SHP77 treated with DMSO at 0.1 percent for 48 hours (cell line): ENCODE results near the gene PRKAB2.
"Not testable (repeated sequence)": the region's sequence is repeated elsewhere in the genome, so short reads cannot be mapped to it uniquely, and the experiment has no call there.

Experiments used
- DNase-seq: peaks from one replicate; lab custom pipeline; 2025; lab: John Stamatoyannopoulos, UW

The PRKAB2 gene, protein sequence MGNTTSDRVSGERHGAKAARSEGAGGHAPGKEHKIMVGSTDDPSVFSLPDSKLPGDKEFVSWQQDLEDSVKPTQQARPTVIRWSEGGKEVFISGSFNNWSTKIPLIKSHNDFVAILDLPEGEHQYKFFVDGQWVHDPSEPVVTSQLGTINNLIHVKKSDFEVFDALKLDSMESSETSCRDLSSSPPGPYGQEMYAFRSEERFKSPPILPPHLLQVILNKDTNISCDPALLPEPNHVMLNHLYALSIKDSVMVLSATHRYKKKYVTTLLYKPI

DNA sequence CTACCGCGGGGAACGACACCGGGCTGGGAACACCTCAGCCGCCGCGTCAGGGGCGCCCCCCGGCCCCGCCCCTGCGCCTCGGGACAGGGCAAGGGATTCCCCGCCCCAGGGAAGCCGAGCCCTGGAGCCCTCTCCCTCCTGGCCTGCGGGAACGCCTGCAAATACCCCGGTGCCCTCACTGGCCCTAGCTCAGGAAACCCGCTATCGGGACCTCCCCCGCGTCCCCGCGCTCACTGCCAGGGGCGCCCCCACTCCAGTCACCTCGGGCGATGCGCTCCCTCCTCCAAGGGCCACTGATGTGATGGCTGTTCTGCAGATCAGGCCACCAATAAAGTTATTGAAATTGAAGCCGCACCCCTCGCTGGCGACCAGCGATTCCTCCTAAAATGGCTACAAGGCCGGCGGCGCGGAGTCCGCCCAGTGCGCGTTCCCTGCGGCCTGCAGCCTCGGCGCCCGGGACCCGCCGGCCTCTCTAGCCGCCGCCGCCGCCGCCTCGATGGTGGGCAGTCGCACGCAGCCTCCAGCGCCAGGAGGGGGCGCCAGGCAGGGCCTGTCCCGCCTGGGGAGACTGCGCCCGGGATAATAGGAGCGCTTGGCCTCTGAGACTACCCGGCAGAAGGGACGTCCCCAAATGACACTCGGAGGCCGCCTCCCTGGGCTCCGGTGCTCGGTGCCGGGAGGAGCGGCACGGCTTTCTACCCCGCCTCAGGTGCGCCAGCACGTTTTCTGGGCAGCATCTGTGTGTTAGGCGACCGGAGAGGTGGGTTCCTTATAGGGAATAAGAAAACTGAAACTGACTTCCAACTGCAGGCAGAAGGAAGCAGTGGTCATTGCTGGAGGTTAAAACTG, at the start of gene PRKAB2:
TSS of gene PRKAB2 (minus strand) at position 303 of the 849 bp plus-strand sequence. CDS start 326 bp downstream, outside the sequence.
- DNase-seq, result peak; percentile 98

DNA sequence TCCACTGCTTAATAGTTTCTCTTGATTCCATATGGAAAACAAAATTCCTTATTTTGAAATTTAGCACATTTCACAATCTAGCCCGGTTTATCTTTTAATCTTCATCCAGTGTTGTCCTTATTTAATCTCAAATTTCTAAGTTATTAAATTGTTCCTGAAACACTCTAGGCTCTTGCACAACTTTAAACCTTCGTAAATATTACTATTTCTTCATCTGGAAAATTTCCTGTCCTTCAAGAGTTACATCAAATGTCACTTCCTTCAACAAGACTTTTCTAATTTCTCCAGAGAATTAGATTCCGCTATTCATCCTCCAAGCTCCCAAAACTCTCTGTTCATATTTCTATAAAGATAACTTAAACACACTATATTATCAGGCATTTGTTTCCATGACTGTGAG, 46.3 kb upstream of the PRKAB2 start:
- DNase-seq, result no peak

DNA sequence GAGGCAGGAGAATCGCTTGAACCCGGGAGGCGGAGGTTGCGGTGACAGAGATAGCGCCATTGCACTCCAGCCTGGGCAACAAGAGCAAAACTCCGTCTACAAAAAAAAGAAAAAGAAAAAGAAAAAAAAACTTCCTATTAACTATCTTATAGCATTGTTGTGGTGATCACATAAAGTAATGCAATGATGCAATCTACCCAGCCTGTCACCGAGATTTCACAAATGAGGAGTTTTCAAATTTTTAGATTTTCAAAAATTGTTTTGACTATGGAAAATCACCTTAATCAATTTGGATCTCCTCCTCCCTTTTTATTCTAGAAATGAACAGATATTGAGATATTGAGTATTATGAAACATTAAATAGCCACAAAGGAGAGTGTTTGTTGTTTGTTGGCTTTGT, 44.9 kb upstream of the PRKAB2 start:
- DNase-seq, result no peak

DNA sequence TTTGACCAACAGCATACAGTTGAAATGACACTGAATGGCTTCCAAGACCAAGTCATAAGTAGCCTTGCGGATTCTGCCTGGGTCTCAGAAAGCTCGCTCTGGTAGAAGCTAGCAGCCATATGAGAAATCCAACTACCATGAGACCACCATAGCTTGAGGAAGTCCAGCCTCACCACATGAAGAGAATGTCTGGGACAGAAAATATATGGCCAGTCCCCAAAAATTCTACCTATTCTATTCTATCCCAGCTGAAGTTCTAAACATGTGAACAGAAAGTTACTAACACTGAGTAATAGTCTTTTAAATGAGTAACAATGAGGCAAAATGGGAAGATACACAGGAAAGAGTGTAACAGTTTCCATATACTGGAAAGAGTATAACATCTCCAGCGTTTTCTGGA, 43.9 kb upstream of the PRKAB2 start:
- no peak for DNase-seq

DNA sequence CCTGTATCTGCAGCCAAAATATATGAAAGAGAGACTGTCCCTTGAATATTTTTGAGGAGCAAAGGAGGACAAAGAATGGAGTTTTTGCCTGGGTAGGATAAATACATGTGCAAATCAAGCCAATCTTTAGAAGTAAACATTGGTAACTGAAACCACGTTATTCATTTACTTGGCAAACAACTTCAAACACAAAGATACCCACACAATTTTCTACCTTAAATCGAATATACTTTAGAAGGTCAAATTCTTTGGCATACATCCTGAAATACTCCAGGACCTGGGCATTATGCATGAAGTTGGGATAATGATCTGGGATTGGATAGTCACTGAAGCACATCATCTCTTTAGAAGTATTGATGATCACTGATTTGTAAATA, 43.3 kb upstream of the PRKAB2 start:
- DNase-seq, result no peak

DNA sequence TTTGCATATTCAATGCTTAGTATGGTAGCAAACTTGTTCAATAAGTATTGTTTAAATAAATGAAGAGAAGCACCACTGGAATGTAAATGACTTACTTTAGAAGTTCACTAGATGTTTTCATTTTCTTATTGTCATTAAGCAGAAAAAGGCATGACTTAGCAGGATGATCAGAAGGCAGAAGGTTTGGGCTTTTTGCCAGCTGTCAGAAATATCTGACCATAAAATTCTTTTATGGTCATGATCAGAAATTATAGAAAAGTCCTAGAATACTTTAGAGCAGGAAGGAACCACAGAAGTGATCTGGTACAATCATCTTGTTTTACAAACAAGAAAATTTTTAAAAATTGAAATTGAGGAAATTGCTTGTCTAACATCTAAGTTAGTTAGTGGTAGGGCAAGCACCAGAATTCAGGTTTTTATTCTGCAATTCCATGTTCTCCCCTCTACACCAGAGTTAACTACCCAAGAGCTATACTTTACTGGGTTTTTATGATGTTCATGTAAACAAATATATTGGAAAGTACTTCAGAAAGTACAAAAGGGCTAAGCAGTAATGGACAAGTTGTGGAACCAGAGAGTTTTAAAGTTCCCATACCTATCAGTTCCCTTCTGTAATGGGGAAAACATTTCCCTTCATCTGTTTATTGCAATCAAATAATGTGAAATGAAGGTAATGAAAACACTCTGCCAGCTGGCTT, 42.7 kb upstream of the PRKAB2 start:
- no peak for DNase-seq

DNA sequence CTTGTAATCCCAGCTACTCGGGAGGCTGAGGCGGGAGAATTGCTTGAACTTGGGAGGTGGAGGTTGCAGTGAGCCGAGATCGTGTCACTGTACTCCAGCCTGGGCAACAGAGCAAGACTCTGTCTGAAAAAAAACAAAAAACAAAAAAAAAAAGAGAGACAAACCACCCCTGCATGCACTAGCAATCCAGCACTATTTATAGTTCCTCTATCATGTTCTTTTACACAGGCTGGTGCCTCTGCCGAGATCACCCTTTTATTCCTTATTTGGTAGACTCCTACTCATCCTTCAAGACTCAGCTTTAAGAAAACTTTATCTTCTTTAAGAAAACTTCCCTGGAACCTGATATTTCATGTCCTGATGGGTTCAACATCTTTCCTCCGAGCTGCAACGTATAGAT, 42.1 kb upstream of the PRKAB2 start:
- DNase-seq, result no peak

DNA sequence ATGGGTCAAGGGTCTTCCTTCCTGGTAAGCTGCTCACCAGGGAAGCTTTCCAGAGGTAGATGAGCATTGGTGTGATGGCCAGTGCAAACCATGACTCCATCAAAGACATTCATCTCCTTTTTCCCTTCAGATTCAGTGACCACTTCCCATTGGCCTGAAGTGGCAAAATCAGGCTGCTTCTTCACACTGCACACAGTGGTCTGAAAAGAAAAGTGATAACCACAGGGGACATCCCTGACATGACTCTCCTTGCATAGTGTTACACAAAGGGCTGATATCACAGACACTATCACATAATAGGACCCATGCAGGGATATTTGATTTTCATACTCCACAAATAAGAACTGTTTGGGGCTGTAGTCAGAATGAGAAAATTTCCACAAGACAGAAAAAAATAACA, 41.0 kb upstream of the PRKAB2 start:
- DNase-seq, result no peak

DNA sequence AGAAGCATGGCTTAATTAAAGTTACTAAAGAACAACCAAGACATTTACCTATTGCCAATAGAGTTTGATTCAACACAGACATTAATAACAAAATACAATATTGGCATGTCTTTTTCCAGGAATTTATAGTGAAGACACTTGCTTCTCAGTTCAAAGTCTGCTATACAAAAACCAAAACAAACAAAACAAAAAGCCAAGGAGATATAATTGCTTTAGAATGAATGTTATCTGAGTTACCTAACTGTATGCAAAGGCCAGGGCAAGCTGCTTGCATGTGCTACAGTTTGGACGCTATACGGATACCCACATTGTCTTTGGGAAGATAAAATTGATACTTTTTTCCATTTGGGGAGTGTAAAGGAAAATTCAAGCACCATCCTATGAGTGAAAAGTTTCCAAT, 39.3 kb upstream of the PRKAB2 start:
- DNase-seq, result no peak

DNA sequence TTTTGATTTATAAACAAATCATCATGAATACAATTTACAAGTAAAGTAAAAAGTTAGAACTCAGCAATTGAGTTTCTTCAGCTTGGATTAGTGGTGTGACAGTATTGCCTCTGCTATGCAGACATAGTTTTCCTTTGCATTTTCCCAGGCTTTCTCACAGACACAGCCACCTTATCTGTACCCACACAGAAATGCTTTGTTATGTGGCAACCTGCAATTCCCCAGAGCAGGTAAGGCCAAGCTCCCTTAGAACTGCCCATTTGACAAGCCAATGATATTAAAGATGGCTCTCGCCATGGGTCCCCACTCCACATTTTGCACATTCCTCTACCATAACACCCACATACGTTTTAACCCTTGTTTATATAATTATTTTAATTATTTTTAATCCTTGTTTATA, 38.7 kb upstream of the PRKAB2 start:
- no peak for DNase-seq

DNA sequence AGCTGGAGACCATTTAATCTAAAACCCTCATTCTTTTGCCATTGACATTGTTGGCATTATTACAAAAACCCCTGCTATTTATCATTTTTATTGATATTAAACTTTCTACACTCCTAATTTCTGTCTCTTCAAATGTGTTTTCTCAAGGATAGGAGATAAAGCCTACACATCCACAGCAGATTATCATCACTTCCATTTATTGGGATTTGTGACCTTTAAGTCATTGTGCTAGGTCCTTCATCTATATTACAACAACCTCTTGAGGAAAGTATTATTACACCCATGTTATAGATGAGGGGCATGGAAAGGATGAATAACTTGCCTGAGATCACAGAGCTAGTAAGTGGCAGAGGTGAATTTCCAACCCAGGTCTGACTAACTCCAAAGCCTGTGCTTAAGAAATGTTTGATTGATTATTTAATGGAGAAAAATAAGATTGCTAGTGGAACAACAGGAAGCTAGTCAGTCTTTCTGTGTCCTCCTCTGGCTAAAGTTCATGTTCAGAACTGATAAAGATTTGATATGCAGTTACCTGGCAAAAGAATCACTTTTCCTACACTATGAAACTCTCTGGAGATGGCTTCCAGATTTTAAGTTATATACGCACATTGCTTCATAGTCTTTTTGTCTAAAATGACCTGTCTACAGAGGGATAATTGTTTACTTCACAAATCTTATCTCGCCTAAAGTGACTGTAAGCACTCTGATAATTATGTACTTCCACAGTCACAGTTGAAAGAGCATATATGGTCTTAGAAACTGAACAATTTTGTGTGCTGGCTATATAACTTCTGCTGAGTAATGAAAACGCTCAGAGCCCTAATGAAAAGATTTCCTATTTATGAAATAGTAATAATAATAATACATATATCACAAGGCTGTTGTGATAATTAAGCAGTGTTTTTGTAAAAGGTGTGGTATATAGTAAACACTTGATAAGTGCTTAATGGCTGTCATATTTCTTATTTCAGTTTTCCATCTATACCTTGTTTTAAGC, 37.9 kb upstream of the PRKAB2 start:
- DNase-seq, result no peak

DNA sequence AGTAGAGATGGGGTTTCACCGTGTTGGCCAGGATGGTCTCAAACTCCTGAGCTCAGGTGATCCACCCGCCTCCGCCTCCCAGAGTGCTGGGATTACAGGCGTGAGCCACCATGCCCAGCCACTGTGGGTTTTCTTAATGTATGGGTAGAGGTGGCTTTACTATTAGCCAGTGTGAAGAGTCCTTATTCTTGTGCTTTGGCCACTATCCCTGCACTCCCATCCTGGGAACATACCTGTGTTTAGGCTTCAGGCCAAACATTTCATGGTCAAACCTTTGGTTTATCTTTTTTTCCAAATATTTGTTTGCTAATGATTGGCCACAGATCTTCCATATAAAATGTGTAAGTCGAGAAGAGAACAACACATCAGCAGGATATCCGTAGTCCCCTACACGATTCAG, 36.3 kb upstream of the PRKAB2 start:
- no peak for DNase-seq

DNA sequence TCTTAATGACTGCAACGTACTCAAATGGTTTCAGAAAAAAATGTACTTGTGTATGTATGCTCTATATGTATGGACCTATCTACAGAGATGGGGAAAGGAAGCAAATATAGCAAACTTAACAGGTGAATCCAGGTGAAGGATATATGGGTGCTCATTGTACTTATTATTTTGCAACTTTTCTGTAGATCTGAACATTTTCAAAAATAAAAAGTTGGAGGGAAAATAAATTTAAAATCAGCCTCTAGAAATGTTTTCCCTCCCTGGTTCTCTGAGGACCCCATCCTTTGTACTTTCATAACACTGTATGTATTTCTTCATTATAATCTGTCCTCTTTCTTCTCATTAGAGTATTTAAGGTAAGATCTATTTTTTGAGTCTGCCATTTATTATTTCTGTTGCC, 34.9 kb upstream of the PRKAB2 start:
- no peak for DNase-seq

DNA sequence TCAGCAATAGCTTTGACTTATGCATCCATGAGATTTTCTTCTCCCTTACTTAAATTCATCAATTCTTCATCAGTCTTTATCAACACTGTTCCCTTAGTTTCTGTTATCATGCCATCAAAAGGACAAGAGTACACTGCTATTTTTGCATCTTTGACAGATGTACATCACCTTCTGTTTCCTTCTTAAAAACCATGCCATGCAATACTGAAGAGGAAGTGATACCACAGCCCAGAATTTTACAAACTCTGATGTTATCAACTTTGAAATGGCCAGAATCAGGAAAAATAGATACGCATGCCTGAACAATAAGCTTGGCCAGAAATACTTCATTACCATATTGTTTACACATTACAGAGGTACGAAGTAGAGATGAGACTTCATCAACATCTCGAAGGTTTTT, 31.8 kb upstream of the PRKAB2 start:
- DNase-seq, result no peak

DNA sequence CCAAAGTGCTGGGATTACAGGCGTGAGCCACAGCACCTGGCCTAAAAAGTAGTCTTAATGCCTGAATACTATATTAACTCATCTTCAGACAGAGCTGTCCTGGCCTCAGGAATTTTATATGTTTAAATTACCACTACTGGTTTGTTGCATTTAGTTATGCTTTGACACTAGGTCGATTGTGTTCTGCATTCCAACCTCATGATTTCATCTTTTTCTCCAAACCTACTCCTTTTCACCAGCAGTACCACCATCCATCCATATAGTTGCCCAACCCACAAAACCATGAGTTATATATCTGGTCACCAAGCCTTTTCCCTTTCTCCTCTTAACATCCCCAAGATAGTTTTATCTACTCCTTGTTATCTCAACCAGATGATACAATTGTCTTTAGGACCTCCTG, 30.3 kb upstream of the PRKAB2 start:
- DNase-seq, result no peak

DNA sequence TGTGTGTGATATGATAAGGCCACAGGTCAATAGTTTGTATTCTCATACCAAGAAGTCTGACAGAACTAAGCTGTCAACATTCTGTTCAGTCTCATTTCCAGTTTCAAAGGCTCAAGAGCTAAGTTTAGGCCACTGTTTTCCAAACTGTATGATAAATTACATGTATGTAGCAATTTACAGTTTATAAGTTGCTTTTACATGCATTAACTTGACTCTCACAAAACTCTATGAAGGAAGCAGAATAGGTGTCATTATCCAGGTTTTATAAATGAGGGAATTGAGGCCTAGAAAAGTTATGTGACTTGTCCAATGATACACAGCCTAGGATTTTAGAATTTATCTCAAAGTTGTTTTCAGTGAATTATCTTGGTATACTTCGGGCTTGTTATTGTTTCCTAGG, 29.5 kb upstream of the PRKAB2 start:
- no peak for DNase-seq

DNA sequence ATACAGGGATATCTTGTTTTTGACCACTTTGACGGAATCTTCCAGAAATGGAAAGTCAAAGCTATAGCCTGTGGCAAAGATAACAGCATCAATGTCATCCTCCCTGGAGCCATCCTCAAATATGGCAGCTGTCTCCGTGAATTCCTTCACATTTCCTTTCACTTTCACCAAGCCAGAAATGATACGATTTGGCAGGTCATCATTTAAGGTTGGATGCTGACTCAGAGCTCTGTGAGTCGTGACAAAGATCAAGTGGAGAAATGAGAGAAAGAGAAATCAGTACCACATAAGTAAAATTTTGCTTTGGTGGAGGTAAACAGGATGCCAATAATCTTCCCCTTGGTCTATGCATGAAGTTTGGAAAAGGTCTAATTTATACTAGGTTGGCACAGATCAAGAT, 29.0 kb upstream of the PRKAB2 start:
- no peak for DNase-seq

DNA sequence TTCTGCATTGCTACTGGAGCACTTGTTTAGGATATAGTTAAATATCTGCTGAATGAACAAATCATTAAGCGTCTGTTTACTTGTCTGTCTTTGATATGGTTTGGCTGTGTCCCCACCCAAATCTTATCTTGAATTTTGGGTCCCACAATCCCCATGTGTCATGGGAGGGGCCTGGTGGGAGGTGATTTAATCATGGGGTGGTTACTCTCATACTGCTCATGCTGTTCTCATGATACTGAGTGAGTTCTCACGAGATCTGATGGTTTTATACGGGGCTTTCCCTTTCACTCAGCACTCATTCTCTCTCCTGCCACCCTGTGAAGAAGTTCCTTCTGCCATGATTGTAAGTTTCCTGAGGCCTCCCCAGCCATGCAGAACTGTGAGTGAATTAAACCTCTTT, 25.1 kb upstream of the PRKAB2 start:
- not testable (repeated sequence) for DNase-seq

DNA sequence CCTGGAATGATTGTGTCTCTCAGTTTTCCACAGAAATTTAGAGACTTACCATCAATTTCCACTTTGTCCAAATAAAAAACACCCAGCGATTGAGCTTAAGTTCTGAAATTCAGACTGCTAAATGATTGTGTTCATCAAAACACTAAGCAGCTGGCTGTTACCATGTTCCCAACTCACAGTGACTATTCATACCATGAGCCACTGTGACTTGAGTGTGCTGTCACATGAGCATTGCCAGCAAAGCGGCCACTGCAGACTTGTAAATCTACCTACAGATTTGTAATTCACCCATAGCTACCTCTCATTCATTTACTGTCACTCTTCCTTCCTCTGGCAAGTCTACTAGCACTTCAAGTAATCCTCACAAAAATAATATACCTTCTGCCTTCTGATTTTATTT, 17.2 kb upstream of the PRKAB2 start:
- no peak for DNase-seq

DNA sequence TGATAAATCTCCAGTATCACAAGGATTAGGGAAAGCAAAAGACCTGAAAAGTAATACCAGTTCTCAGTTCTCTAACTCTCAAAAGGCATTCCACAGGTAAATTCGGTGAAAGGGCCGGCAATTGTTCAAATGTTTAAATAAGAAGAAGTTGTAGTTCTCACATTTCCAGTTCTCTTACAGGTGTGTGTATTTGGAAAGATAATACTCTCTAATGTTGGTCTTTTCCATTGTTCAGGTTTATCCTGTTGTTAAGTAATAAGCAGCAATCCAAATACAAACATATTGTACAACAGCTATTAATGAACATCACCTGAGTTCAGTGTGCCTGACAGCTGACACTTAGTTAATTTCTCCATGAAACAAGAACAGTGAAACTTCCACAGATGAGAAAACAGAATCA, 13.2 kb upstream of the PRKAB2 start:
- DNase-seq, result no peak

DNA sequence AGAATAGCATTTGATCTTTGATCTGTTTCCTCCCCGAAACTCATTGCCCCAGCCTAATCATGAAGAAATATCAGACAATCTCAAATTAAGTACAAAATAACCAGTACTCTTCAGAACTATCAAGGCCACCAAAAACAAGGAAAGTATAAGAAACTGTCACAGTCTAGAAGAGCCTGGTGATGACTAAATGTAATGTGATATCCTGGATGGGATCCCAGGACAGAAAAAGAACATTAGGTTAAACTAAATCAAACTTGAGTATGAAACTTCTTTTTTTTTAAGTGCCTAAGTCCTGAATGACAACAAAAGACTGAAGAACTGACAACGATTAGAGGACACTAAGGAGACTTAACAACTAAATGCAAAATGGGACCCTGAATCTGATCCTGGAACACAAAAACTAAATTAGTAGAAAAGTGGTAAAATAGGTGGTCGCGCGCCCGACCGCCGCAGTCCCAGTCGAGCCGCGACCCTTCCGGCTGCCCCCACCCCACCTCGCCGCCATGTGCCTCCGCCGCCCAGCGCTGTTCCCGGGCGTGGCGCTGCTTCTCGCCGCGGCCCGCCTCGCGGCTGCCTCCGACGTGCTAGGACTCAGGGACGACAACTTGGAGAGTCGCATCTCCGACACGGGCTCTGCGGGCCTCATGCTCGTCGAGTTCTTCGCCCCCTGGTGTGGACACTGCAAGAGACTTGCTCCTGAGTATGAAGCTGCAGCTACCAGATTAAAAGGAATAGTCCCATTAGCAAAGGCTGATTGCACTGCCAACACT, 5.5 kb upstream of the PRKAB2 start:
- DNase-seq, result no peak
